GM21528 (cell line): ENCODE measurements around the gene ATP6V1C2.
A peak's percentile ranks its signal among the peaks of the same experiment; 100 is the strongest.

ENCODE experiments used
- ATAC-seq: cut with Tn5 transposase; IDR thresholded peaks from one replicate; pipeline ENCODE4 v1.9.1; 2021; ENCODE audit warnings: mild to moderate bottlenecking, moderate library complexity; ENCODE audit not compliant: unreplicated experiment, low FRiP score

The ATP6V1C2 gene

GRCh38 chr2:10831400-10831985, 110.1 kb downstream of the ATP6V1C2 start:
- ATAC-seq = no peak

DNA sequence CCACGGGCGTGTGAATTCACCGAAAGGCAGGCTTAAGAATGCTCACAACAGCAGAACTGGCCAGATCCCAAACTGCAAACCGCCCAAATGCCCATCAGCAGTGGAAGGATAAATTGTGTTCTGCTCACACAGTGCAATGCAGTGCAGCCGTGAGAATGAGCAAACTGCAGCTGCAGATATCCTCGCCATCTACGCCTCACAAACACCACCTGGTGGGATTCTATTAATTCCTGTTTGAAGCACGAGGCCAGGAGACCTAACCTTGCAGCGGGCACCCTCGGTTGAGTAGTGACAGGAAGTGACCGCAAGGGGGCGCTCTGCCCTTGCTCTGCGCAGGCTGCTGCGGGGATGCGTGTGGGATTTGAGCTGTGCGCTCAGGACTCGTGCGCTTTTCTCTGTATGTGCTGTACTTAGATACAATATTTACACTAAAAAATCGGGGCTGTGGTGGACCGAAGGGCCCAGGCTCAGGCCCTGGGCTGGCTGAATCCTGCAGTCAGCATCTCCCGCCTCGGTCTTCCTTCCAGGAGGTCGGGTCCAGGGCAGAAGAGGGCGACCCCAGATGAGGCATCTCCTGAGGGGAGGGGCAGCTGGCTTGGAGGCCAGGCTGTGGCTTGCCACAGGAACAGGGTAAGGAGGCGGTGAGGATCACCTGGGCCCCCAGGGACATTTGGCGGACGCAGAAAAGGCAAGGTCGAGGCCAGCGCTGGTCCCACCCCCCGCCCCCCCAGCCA, 110.9 kb downstream of the ATP6V1C2 start:
- ATAC-seq = peak; percentile 75

GRCh38 chr2:10833021-10833420, 111.6 kb downstream of the ATP6V1C2 start:
- ATAC-seq = no peak

DNA sequence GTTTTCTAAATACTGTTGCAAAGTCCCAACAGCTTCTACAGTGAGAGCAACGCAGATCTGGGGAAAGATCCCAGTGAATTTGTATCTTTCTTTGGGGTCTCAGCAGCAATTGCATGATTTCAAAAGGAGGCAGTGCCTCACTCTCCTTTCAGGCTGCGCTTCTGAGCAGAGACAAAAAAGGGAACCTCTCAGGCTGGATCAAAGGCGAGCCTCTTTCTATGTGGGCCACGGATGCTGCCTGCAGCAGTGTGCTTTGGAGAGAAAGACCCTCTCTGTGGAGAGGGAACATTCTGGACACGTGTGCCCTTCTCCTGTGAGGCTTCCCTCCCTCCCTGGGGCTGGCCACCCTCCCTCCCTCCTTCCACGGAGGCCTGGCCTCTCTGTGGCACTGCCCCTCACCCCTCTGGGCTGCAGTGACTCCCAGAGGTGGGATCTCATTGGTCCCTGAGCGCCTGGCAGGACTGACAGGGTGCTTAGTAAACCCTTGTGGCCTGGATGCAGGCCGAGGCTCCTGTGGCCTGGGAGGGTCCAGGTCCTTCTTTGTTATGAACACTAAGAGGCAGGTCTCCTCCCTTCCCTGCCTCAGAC, 112.7 kb downstream of the ATP6V1C2 start:
- no peak for ATAC-seq
